ENCODE results near the gene TM2D3.

The TM2D3 gene

DNA sequence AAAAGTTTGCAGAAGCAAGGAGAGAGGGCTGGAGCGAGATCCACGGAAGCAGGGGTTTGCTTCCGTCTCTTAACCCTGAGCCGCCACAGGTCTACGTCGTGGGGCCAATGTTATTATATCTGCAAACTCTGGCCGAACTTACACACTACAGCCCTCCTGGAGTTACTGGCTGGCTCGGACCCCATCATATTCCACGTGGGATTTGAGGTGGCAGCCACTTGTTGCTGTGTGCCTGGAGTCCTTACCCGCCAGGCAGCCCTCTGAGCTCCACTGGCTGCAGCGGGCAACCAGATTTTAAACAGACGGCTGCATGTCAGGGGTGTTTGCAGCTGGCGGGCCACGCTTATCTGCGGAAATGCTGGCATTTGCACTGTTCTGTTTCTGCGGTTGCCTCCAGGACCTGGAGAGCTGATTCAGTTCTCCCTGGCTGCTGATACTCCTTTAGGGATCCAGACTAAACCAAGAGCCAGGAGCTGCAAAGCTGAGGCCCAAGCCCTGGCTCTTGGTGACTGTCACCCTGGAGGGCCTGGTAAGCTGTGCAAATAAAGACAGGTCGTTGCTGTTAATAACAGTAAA, 34.7 kb downstream of the TM2D3 start:
- H3K27me3 ChIP-seq (ENCODE audit: control insufficient read depth, insufficient read depth, low read length): no peaks in the 10 kb centered on the region
- H3K36me3 ChIP-seq (ENCODE audit: control insufficient read depth, insufficient read depth, low read length): no peaks in the 10 kb centered on the region
- H3K4me3 ChIP-seq (ENCODE audit: low read length): no peak overlapping the region
- H3K9ac ChIP-seq (ENCODE audit: low read length): no peak overlapping the region
- H3K4me1 ChIP-seq (ENCODE audit: control insufficient read depth, insufficient read depth, low read length): peaks cover 5% of the 10 kb centered on the region
- H3K27ac ChIP-seq (ENCODE audit: low read depth, low read length): no peak overlapping the region

DNA sequence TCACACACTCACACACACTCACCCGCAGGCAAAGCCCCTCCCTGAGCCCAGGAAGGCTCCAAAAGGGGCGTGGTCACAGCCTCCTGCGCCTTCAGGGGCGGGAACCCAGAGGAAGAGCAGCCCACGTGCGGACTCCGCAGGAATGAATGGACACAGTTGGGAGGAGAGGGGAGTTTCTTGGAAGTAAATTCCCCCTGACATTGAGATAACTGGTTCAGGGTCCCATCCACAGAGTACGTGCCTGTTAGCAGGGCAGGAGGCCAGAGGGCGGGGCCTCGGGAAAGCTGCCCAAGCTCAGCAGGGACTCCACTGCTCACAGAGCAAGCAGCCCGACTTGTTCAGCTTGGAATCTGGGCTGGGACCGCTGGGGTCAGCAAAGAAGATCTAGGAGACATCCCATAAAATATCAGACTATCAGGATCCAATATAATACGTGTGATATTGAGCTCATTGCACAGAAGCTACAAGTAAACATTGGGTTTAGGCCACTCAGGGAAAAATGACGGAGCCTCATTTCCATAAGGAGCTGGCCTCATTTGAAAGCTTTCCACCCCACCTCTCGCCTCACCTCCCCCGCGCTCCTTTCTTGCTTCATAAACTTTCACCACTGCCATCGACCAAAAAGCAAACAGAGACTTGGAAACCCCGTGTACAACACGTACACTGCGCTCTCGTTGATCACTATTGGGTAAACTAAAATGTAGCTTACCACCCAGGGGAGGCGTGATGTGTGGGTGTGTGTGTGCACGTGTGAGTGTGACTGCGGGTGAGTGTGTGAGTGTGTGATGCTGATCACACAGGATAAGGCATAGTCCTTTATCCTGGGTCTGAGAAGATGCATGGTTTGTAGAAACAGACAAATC, 36.0 kb downstream of the TM2D3 start:
- no peak overlapping the region for H3K4me3 ChIP-seq (ENCODE audit: low read length)
- H3K27me3 ChIP-seq (ENCODE audit: control insufficient read depth, insufficient read depth, low read length): no peaks in the 10 kb centered on the region
- no peak overlapping the region for H3K27ac ChIP-seq (ENCODE audit: low read depth, low read length)
- peaks cover 5% of the 10 kb centered on the region for H3K4me1 ChIP-seq (ENCODE audit: control insufficient read depth, insufficient read depth, low read length)
- no peak overlapping the region for H3K9ac ChIP-seq (ENCODE audit: low read length)
- no peaks in the 10 kb centered on the region for H3K36me3 ChIP-seq (ENCODE audit: control insufficient read depth, insufficient read depth, low read length)

DNA sequence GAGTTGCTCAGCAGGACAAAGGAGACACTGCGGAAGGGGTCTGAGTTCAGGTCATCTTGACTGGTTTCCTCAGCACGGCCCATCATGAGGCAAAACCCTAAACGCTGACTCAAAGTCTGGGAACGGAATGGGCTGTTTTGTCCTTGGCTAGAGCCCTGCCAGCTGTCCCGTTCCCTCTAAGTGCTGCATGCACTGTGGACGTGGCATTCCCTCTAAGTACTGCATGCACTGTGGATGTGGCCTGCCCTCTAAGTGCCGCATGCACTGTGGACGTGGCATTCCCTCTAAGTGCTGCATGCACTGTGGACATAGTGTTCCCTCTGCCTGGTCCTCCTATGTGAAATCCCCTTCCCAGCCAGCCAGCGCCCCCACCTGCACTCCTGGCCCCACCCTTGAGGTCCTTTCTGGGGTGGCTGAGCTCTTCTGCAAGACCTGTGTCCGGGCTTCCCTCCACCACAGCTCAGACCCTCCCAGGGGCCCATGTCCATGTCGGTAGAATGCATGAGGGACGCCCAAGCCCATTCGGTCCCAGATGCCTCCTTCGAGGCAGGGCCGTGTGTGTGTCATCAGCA, 36.7 kb downstream of the TM2D3 start:
- H3K27me3 ChIP-seq (ENCODE audit: control insufficient read depth, insufficient read depth, low read length): no peaks in the 10 kb centered on the region
- no peak overlapping the region for H3K27ac ChIP-seq (ENCODE audit: low read depth, low read length)
- H3K4me3 ChIP-seq (ENCODE audit: low read length): no peak overlapping the region
- H3K9ac ChIP-seq (ENCODE audit: low read length): no peak overlapping the region
- H3K4me1 ChIP-seq (ENCODE audit: control insufficient read depth, insufficient read depth, low read length): peaks cover 5% of the 10 kb centered on the region
- no peaks in the 10 kb centered on the region for H3K36me3 ChIP-seq (ENCODE audit: control insufficient read depth, insufficient read depth, low read length)

DNA sequence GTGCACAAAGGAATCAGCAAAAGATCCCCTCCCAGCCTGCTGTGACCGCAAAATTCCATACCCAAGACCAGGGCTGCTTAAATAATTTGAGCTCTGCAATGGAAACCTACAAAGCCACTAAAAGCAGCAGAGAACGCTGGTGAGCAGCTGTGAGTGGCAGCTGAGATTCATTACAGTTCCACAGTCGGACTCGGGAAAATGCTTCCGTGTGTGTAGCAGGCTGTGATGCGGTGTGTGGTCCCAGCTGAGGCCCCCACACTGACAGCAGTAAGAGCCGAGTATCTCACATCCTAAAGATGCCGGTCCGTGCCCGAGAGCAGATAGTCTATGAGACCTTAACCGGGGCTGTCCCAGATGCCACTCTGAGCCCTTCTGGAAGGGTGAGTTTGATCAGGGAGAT, 37.4 kb downstream of the TM2D3 start:
- no peak overlapping the region for H3K4me3 ChIP-seq (ENCODE audit: low read length)
- no peaks in the 10 kb centered on the region for H3K36me3 ChIP-seq (ENCODE audit: control insufficient read depth, insufficient read depth, low read length)
- H3K27ac ChIP-seq (ENCODE audit: low read depth, low read length): no peak overlapping the region
- H3K9ac ChIP-seq (ENCODE audit: low read length): no peak overlapping the region
- peaks cover 5% of the 10 kb centered on the region for H3K4me1 ChIP-seq (ENCODE audit: control insufficient read depth, insufficient read depth, low read length)
- no peaks in the 10 kb centered on the region for H3K27me3 ChIP-seq (ENCODE audit: control insufficient read depth, insufficient read depth, low read length)

DNA sequence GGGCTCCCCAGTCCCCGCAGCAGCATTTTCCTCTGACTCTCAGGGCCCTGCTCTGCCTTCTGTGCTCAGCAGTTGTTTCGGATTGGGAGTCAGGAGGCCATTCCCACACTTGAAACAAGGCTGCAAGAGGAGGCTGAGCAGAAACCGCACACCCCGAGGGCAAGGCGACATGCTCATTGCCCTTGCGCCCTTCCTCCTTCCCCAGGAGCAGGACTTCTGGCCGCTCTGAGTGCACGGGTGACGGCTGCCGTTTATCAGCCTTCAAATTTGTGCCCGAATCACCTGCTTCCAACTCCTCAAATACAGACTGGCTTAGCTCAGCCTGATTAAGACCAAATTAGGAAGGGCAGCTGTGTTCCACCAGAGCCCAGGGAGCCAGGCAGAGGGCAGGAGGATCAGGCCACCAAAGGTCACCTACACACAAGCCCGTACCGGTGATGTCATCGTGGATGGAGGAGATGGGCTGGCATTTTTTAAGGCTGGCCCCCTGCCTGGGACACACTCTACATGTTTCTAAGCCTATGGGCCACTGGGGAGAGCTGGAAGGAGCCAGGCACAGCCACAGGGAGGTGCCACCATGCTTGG, 38.1 kb downstream of the TM2D3 start:
- H3K36me3 ChIP-seq (ENCODE audit: control insufficient read depth, insufficient read depth, low read length): no peaks in the 10 kb centered on the region
- no peak overlapping the region for H3K4me3 ChIP-seq (ENCODE audit: low read length)
- H3K27ac ChIP-seq (ENCODE audit: low read depth, low read length): no peak overlapping the region
- H3K27me3 ChIP-seq (ENCODE audit: control insufficient read depth, insufficient read depth, low read length): no peaks in the 10 kb centered on the region
- H3K9ac ChIP-seq (ENCODE audit: low read length): no peak overlapping the region
- peaks cover 5% of the 10 kb centered on the region for H3K4me1 ChIP-seq (ENCODE audit: control insufficient read depth, insufficient read depth, low read length)

DNA sequence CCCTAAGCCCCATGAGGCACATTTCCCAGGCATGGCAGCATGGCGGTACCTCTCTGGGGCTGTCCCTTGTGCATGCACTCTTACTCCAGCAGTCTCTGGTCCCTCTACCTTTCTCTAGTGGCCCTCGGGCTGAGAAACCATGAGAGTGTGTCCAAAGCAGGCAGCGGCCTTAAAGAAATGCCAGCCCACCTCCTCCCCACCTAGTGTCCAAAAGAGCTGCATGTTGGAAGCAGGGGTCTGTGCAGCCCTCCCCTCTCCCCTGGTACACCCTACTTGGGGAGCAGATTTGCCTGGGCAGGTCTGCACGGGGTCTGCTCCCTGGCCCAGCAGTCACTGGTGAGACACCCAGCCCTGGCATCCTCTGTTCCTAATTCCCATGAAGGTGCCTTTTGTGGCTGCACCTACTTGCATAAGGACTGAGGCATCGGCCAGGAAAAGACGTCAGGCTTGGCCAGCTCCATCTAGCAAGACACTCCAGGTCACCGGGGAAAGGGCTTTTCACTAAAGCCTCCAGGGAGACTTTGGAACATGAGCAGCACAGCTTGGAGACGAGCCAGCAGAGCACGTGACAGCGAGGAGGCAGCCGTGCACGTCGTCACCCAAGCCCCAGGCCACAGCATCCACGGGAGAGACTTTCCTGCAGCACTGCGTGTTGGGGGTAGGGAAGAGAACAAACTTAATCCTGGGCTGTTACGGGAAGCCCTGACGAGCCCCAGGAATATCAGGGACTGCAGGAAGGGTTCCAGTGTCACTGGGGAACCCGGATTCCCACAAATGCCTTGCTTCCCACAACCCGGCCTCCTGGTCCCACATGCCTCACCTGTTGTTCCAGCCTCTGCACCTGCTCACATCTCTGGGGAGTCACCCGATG, 38.8 kb downstream of the TM2D3 start:
- no peak overlapping the region for H3K4me3 ChIP-seq (ENCODE audit: low read length)
- H3K27ac ChIP-seq (ENCODE audit: low read depth, low read length): no peak overlapping the region
- no peak overlapping the region for H3K9ac ChIP-seq (ENCODE audit: low read length)
- H3K36me3 ChIP-seq (ENCODE audit: control insufficient read depth, insufficient read depth, low read length): no peaks in the 10 kb centered on the region
- H3K27me3 ChIP-seq (ENCODE audit: control insufficient read depth, insufficient read depth, low read length): no peaks in the 10 kb centered on the region
- peaks cover 5% of the 10 kb centered on the region for H3K4me1 ChIP-seq (ENCODE audit: control insufficient read depth, insufficient read depth, low read length)

DNA sequence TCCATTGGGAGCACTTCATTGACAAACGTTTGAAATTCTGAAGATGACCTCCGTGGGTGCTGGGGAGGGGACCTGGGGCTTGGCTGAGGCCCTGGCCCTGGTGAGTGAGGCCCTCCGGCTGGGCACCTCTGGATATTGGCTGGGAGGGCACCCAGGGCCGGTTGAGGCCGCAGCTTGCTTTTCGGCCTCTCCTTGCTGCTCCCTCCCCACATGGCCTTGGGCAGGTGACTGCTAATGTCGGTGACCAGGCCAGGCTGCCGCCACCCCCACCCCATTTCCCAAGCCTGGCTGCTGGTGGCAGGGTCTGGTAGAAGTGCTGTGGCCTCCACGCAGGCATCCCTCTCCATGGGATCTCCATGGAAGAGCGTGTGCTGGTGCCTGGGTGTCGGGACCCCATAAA, 39.5 kb downstream of the TM2D3 start:
- Histone ChIP-seq H3K9ac (ENCODE audit: low read length) (no peak overlapping the region), H3K4me3 (ENCODE audit: low read length) (no peak overlapping the region), H3K36me3 (ENCODE audit: control insufficient read depth, insufficient read depth, low read length) (no peaks in the 10 kb centered on the region), H3K27me3 (ENCODE audit: control insufficient read depth, insufficient read depth, low read length) (no peaks in the 10 kb centered on the region), H3K27ac (ENCODE audit: low read depth, low read length) (no peak overlapping the region), H3K4me1 (ENCODE audit: control insufficient read depth, insufficient read depth, low read length) (peaks cover 5% of the 10 kb centered on the region)

DNA sequence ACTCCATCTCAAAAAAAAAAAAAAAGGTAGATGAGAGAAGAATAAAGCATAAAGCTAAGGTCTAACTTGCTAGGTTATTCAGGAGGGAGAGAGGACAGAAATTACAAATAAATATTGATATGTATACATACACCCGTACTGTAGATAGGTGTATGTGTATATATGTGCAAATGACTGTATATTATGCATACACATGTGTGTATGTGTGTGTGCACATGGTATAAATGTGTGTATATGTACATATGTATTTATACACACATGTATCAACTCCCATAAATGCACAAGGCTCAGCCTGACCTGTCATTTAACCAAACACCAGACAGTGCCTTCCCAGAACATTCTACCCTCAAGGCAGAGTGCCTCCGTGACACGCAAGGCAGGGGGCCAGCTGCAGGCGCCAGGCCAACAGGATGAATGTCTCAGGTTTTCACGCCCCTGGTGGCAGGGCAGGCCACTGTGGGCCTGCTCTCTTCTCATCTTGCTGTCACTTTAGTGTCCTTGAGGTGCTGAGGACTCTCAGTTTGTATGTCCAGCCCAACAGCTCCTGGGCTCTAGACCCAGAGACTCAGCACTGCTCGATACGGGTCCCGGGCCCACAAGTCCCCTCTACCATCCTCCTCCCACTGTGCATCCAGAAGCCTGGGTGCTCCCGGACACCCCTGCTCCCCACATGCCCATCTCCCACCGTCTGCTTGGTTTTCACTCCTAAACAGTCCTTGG, 40.4 kb downstream of the TM2D3 start:
- H3K36me3 ChIP-seq (ENCODE audit: control insufficient read depth, insufficient read depth, low read length): no peaks in the 10 kb centered on the region
- peaks cover 5% of the 10 kb centered on the region for H3K4me1 ChIP-seq (ENCODE audit: control insufficient read depth, insufficient read depth, low read length)
- no peak overlapping the region for H3K4me3 ChIP-seq (ENCODE audit: low read length)
- H3K27ac ChIP-seq (ENCODE audit: low read depth, low read length): no peak overlapping the region
- no peak overlapping the region for H3K9ac ChIP-seq (ENCODE audit: low read length)
- H3K27me3 ChIP-seq (ENCODE audit: control insufficient read depth, insufficient read depth, low read length): no peaks in the 10 kb centered on the region

DNA sequence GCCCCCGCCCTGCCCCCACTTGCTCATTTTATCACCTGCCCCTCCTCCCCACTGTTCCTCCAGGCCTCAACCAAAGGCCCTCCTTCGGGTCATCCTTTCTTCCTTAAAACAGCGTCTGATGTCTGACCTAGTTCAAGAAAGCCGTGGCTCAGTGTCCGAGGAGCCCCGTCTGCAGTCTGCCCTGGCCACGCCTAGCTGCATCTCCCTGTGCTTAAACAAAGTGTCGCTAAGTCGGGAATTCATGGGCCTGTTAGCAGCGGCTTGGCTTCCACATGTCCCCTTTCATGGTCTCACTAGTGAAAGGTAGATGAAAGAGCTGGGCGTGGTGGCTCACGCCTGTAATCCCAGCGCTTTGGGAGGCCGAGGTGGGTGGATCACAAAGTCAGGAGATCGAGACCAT, 41.2 kb downstream of the TM2D3 start:
- H3K27me3 ChIP-seq (ENCODE audit: control insufficient read depth, insufficient read depth, low read length): no peaks in the 10 kb centered on the region
- H3K27ac ChIP-seq (ENCODE audit: low read depth, low read length): no peak overlapping the region
- no peak overlapping the region for H3K4me3 ChIP-seq (ENCODE audit: low read length)
- H3K4me1 ChIP-seq (ENCODE audit: control insufficient read depth, insufficient read depth, low read length): no peaks in the 10 kb centered on the region
- H3K36me3 ChIP-seq (ENCODE audit: control insufficient read depth, insufficient read depth, low read length): no peaks in the 10 kb centered on the region
- H3K9ac ChIP-seq (ENCODE audit: low read length): no peak overlapping the region

DNA sequence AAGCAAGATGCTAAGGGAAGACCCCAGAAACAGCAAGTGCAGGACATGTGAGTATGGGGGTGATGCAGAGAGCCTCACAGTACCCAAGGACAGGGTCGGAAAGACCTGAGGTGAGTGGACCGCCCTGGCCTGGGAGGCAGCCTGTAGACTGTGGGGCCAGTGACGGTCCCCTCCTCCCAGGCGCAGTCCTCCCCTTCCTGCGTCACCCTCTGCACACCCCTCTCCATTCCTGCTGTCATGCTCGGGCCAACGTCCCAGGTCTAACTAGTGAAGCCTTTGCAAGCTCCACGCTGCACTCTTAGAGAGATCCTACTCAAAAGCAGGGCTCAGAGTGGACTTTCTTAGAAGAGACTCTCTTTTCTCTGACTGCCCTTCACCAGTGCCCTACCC, 41.6 kb downstream of the TM2D3 start:
- H3K9ac ChIP-seq (ENCODE audit: low read length): no peak overlapping the region
- H3K27me3 ChIP-seq (ENCODE audit: control insufficient read depth, insufficient read depth, low read length): no peaks in the 10 kb centered on the region
- no peak overlapping the region for H3K4me3 ChIP-seq (ENCODE audit: low read length)
- H3K4me1 ChIP-seq (ENCODE audit: control insufficient read depth, insufficient read depth, low read length): no peaks in the 10 kb centered on the region
- H3K27ac ChIP-seq (ENCODE audit: low read depth, low read length): no peak overlapping the region
- H3K36me3 ChIP-seq (ENCODE audit: control insufficient read depth, insufficient read depth, low read length): no peaks in the 10 kb centered on the region

DNA sequence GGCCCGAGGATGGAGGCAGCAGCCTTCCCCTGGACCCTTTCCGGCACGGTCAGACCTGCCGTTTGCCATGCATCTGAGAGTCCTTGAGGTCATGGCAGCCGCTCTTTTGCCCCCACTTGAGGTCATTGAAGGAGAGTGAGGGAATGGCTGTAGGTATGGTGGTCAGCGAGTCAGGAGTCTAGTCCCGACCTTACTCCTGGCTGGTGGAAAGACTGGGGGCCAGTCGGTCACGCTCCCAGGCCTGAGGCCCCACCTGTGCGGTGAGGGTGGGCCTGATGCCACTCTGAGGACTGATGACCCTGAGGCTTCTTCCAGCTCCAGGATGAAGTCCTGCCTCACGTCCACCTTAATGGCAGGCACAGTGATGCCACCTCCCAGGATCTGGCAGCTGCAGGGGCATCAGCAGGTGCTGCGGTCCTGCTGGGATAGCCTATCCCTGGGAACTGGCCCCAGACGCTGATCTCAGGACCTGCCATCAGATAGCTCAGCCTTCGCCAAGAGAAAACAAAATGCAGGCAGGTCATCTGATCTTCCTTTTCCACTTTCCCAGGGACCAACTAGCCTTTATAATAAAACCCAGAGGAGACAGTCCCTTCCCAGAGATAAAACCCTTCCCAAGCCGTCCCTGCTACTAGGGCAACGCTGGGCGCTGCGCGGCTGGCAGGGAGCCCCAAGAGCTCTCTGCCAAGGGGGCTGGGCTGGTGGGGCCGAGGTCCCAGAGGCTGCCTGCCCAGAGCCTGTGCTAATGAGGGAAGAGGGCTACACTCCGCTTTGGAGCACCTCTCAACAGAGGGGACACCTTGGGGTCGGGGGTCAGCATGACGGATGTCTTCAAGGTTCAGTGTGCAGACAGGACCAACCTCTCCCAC, 42.2 kb downstream of the TM2D3 start:
- H3K36me3 ChIP-seq (ENCODE audit: control insufficient read depth, insufficient read depth, low read length): no peaks in the 10 kb centered on the region
- H3K4me1 ChIP-seq (ENCODE audit: control insufficient read depth, insufficient read depth, low read length): no peaks in the 10 kb centered on the region
- H3K27ac ChIP-seq (ENCODE audit: low read depth, low read length): no peak overlapping the region
- H3K9ac ChIP-seq (ENCODE audit: low read length): no peak overlapping the region
- no peaks in the 10 kb centered on the region for H3K27me3 ChIP-seq (ENCODE audit: control insufficient read depth, insufficient read depth, low read length)
- no peak overlapping the region for H3K4me3 ChIP-seq (ENCODE audit: low read length)
